H9 (cell line): ENCODE data around the gene BCL7C. TPM values are rescaled to one million over a fixed set of nuclear protein-coding genes. Genes with fewer than 3 reads are reported as not detected.

ENCODE experiments used
- DNase-seq: peaks from one replicate; pipeline ENCODE4 v3.0.0-alpha.2; 2017
- H2AFZ ChIP-seq: one replicate; pipeline ENCODE4 v1.6.1; 2013; ENCODE audit warnings: mild to moderate bottlenecking, low read length, control low read depth, moderate library complexity
- H2AK5ac ChIP-seq: 2 replicates; pipeline ENCODE4 v1.6.1; 2013; ENCODE audit warnings: low read length, control low read depth, mixed read lengths; ENCODE audit not compliant: insufficient read length
- H2BK120ac ChIP-seq: one replicate; pipeline ENCODE4 v1.6.1; 2013; ENCODE audit warnings: low read depth, mild to moderate bottlenecking, low read length, control low read depth, inconsistent platforms; ENCODE audit not compliant: poor library complexity, severe bottlenecking
- H2BK12ac ChIP-seq: 2 replicates; pipeline ENCODE4 v1.6.1; 2013; ENCODE audit warnings: low read length, control low read depth, mixed read lengths, low read depth; ENCODE audit not compliant: insufficient read length
- H2BK15ac ChIP-seq: 2 replicates; pipeline ENCODE4 v1.6.1; 2013; ENCODE audit warnings: low read depth, low read length, control low read depth
- H2BK20ac ChIP-seq: one replicate; pipeline ENCODE4 v1.6.1; 2013; ENCODE audit warnings: low read depth, mild to moderate bottlenecking, low read length, control low read depth, inconsistent platforms; ENCODE audit not compliant: poor library complexity, severe bottlenecking
- H2BK5ac ChIP-seq: 2 replicates; pipeline ENCODE4 v1.6.1; 2013; ENCODE audit warnings: low read length, control low read depth, mixed read lengths; ENCODE audit not compliant: insufficient read length
- H3K14ac ChIP-seq: 2 replicates; pipeline ENCODE4 v1.6.1; 2013; ENCODE audit warnings: low read length, control low read depth; ENCODE audit not compliant: insufficient read depth
- H3K18ac ChIP-seq: 2 replicates; pipeline ENCODE4 v1.6.1; 2013; ENCODE audit warnings: low read depth, mild to moderate bottlenecking, mixed read lengths, low read length, control low read depth; ENCODE audit not compliant: insufficient read length
- H3K23ac ChIP-seq: 2 replicates; pipeline ENCODE4 v1.6.1; 2013; ENCODE audit warnings: low read length, control low read depth, mixed read lengths, low read depth; ENCODE audit not compliant: insufficient read length
- H3K23me2 ChIP-seq: 2 replicates; pipeline ENCODE4 v1.6.1; 2013; ENCODE audit warnings: low read depth, mild to moderate bottlenecking, mixed read lengths, low read length, control low read depth; ENCODE audit not compliant: insufficient read length, poor library complexity, severe bottlenecking
- H3K27ac ChIP-seq: 2 replicates; pipeline ENCODE4 v1.5.1; 2013; ENCODE audit warnings: low read length, control low read depth, mixed read lengths, low read depth; ENCODE audit not compliant: insufficient read length
- H3K27me3 ChIP-seq: 2 replicates; pipeline ENCODE4 v1.6.1; 2013; ENCODE audit warnings: low read length, control low read depth, inconsistent platforms; ENCODE audit not compliant: insufficient read depth
- H3K4ac ChIP-seq: 2 replicates; pipeline ENCODE4 v1.6.1; 2013; ENCODE audit warnings: low read depth, mild to moderate bottlenecking, control low read depth, inconsistent platforms, low read length, moderate library complexity
- H3K4me1 ChIP-seq: 2 replicates; pipeline ENCODE4 v1.6.1; 2013; ENCODE audit warnings: low read length, control low read depth, inconsistent platforms; ENCODE audit not compliant: insufficient read depth
- H3K4me2 ChIP-seq: 2 replicates; pipeline ENCODE4 v1.6.1; 2013; ENCODE audit warnings: low read length, control low read depth, mixed read lengths; ENCODE audit not compliant: insufficient read length, insufficient read depth
- H3K56ac ChIP-seq: 2 replicates; pipeline ENCODE4 v1.6.1; 2013; ENCODE audit warnings: low read depth, mild to moderate bottlenecking, mixed read lengths, low read length, control low read depth; ENCODE audit not compliant: insufficient read length
- H3K79me1 ChIP-seq: 2 replicates; pipeline ENCODE4 v1.6.1; 2013; ENCODE audit warnings: low read depth, mild to moderate bottlenecking, moderate library complexity, low read length, control low read depth, inconsistent platforms; ENCODE audit not compliant: insufficient read depth, poor library complexity, severe bottlenecking
- H3K79me2 ChIP-seq: 2 replicates; pipeline ENCODE4 v1.6.1; 2013; ENCODE audit warnings: low read length, control low read depth, inconsistent platforms; ENCODE audit not compliant: insufficient read depth
- H3K9ac ChIP-seq: 2 replicates; pipeline ENCODE4 v1.6.1; 2013; ENCODE audit warnings: low read length, control low read depth, mixed read lengths; ENCODE audit not compliant: insufficient read length; ENCODE audit errors: extremely low read depth
- H3K9me3 ChIP-seq: one replicate; pipeline ENCODE4 v1.6.1; 2013; ENCODE audit warnings: low read depth, low read length, inconsistent platforms; ENCODE audit not compliant: control insufficient read depth
- H3T11ph ChIP-seq: one replicate; pipeline ENCODE4 v1.6.1; 2013; ENCODE audit warnings: mild to moderate bottlenecking, low read length, control low read depth, inconsistent platforms
- H4K20me1 ChIP-seq: one replicate; pipeline ENCODE4 v1.6.1; 2013; ENCODE audit not compliant: control insufficient read depth, insufficient read length, insufficient read depth
- H4K5ac ChIP-seq: 2 replicates; pipeline ENCODE4 v1.6.1; 2013; ENCODE audit warnings: low read depth, mild to moderate bottlenecking, mixed read lengths, low read length, control low read depth; ENCODE audit not compliant: insufficient read length
- H4K8ac ChIP-seq: replicated peaks from 2 replicates; pipeline ENCODE4 v1.6.1; 2013; ENCODE audit warnings: low read length, control low read depth, mixed read lengths, low read depth; ENCODE audit not compliant: insufficient read length
- H4K91ac ChIP-seq: 2 replicates; pipeline ENCODE4 v1.6.1; 2013; ENCODE audit warnings: low read depth, mild to moderate bottlenecking, moderate library complexity, mixed read lengths, low read length, control low read depth; ENCODE audit not compliant: insufficient read length
- H3K27ac Mint-ChIP-seq, 3 experiments: 2 replicates in 2 of 3; 3 replicates in 1 of 3; pipeline ENCODE4 v1.8.0; 2020 to 2021; ENCODE audit warnings: mixed read lengths in 3 of 3, mild to moderate bottlenecking in 1 of 3, moderate library complexity in 1 of 3
- H3K27me3 Mint-ChIP-seq: 2 replicates; pipeline ENCODE4 v1.8.0; 2021; ENCODE audit warnings: low read depth, mild to moderate bottlenecking, moderate library complexity, mixed read lengths
- H3K36me3 Mint-ChIP-seq, 3 experiments: 2 replicates in 2 of 3; 3 replicates in 1 of 3; pipeline ENCODE4 v1.8.0; 2020 to 2021; ENCODE audit warnings: low read depth in 3 of 3, mixed read lengths in 3 of 3; ENCODE audit not compliant: insufficient read depth in 1 of 3
- H3K4me1 Mint-ChIP-seq, 2 experiments: 2 replicates each; pipeline ENCODE4 v1.8.0; 2020; ENCODE audit warnings: mixed read lengths in 2 of 2
- H3K4me3 Mint-ChIP-seq, 2 experiments: 2 replicates in 1 of 2; 3 replicates in 1 of 2; pipeline ENCODE4 v1.8.0; 2020 to 2021; ENCODE audit warnings: mild to moderate bottlenecking in 2 of 2, mixed read lengths in 2 of 2, moderate library complexity in 1 of 2
- H3K9me3 Mint-ChIP-seq, 2 experiments: 2 replicates in 1 of 2; 3 replicates in 1 of 2; pipeline ENCODE4 v1.8.0; 2020; ENCODE audit warnings: mild to moderate bottlenecking in 2 of 2, mixed read lengths in 2 of 2, moderate library complexity in 1 of 2
- CTCF ChIP-seq: fragments of 200-600 bp; sonication (generic); conservative IDR thresholded peaks from 3 replicates; pipeline ENCODE4 v1.8.0; 2021; ENCODE audit warnings: antibody characterized with exemption, mild to moderate bottlenecking
- WGBS: extraction: QIAGEN DNeasy Blood & Tissue Kit; methylation state at CpG from one replicate; pipeline ENCODE4 v1.1.7; 2013; ENCODE audit warnings: missing lambda C conversion rate, low lambda C conversion rate, mixed read lengths; ENCODE audit not compliant: insufficient read length; ENCODE audit errors: extremely low coverage; 5-methylcytosine and 5-hydroxymethylcytosine counted together
- total RNA-seq: library from RNA; stranded (reverse); gene quantifications from 2 replicates; pipeline ENCODE4 v1.2.1, GENCODE V29; 2021

The BCL7C gene
- total RNA-seq, 1 experiment from 2014 or later, result 18.3 TPM

GRCh38 chr16:30903596-30903995 is 9.7 kb upstream of the BCL7C start:
- Histone ChIP-seq H4K20me1 (peaks cover 2% of the 10 kb centered on the region), H2BK12ac (no peak overlapping the region), H2BK120ac (no peak overlapping the region), H4K8ac (no peak overlapping the region), H3K4me1 (no peaks in the 10 kb centered on the region; the same call in 1 of the 2 replicates), H3K14ac (no peak overlapping the region), H3K23me2 (peaks cover 4% of the 10 kb centered on the region), H2BK5ac (no peak overlapping the region), H2BK15ac (no peak overlapping the region), H3T11ph (no peak overlapping the region), H3K79me2 (no peaks in the 10 kb centered on the region), H3K4ac (no peak overlapping the region), H3K18ac (no peak overlapping the region), H3K27me3 (no peaks in the 10 kb centered on the region), H3K9ac (no peak overlapping the region), H4K91ac (no peak overlapping the region), H3K23ac (no peak overlapping the region), H3K56ac (no peak overlapping the region), H4K5ac (no peak overlapping the region), H2AK5ac (no peak overlapping the region), H3K79me1 (no peaks in the 10 kb centered on the region), H3K4me2 (no peak overlapping the region), H2AFZ (no peak overlapping the region), H2BK20ac (no peak overlapping the region), H3K9me3 (no peaks in the 10 kb centered on the region), H3K27ac (no peak overlapping the region)
- H3K27ac Mint-ChIP-seq, result no peak overlapping the region; a peak in 1 of 7 replicates
- no peaks in the 10 kb centered on the region; a peak in 1 of 5 replicates for H3K9me3 Mint-ChIP-seq
- no peaks in the 10 kb centered on the region for H3K36me3 Mint-ChIP-seq
- H3K4me1 Mint-ChIP-seq, result peaks cover 9 to 14% of the 10 kb centered on the region in 2 experiments
- no CpG with 5 or more reads among the region's 4 CpGs for WGBS
- TF ChIP-seq CTCF, result no peak
- peaks cover 18% of the 10 kb centered on the region for H3K27me3 Mint-ChIP-seq
- no peak overlapping the region for H3K4me3 Mint-ChIP-seq
- DNase-seq, result no peak
